ENCODE measurements around the gene CDK12.

CDK12 gene

GRCh38 chr17:39563476-39563875, 102.2 kb downstream of the CDK12 start:
- FAIRE-seq (no peak), DNase-seq (ENCODE audit: insufficient read length, low spot score) (peak; percentile 65)

GRCh38 chr17:39564211-39564848, 103.0 kb downstream of the CDK12 start:
- FAIRE-seq (no peak), DNase-seq (ENCODE audit: insufficient read length, low spot score) (no peak)
- TF ChIP-seq CTCF (IDR thresholded peaks at IDR 0.05; ENCODE audit: insufficient read depth, missing control alignments) = no peak

More at GRCh38 chr17:39563476-39563875, 102.2 kb downstream of the CDK12 start:
- peak; percentile 4 for TF ChIP-seq CTCF (IDR thresholded peaks at IDR 0.05; ENCODE audit: insufficient read depth, missing control alignments)

DNA sequence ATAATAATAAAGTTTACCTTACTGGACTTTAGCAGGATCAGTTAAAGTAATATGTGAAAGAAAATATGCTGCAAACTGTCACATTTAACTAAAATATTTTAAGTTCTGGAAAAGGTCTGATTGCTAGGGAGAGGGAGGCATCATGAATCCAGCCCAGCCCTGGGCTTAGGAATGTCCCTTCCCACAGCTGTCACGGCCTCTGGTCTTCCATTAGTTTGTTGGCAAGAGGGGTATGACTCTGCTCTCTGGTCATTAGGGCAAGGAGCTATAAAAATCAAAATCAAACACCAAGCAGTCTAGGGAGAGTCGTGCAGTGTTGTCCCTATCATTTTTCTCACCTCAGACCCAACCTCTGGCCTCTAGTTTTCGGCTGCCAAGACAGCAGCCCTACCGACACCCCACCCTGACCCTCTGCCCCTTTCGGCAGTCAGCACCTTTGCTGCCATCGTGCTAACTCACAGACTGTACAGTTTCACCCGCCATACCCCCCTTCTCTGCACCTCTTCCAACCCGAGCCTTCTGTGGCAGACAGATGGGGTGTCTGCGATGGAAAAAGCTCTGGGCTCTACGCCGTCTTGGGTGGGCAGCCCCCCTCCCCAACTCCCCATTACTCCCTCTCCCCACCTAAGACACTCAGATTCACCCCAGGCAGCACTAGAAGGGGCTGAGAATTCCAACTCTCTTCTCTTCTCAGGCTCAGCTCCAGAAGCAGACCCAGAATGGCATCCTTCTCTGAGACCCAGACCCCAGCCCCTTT, 105.0 kb downstream of the CDK12 start:
- TF ChIP-seq CTCF (IDR thresholded peaks at IDR 0.05; ENCODE audit: insufficient read depth, missing control alignments) = no peak
- no peak for DNase-seq (ENCODE audit: insufficient read length, low spot score)
- FAIRE-seq = no peak

DNA sequence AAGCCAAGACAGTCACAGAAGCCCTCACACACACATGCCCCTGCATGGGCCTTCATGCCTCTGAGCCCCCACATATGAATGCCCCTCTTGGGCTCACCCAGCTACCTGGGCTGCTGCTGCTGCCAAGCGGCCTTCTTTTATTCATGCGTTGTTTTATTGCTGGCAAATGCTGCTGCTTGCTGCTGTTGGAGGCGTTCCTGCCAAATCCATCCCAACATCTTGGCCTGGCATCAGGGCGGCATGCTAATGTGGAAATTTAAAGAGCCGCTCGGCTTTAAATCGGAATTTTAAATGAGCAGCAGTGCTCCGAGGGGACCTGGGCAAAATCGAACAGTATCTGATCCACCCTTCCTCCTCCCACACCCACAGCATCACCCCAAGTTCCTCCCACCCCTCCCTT, 107.4 kb downstream of the CDK12 start:
- FAIRE-seq (no peak), DNase-seq (ENCODE audit: insufficient read length, low spot score) (no peak)
- TF ChIP-seq CTCF (IDR thresholded peaks at IDR 0.05; ENCODE audit: insufficient read depth, missing control alignments) = no peak

DNA sequence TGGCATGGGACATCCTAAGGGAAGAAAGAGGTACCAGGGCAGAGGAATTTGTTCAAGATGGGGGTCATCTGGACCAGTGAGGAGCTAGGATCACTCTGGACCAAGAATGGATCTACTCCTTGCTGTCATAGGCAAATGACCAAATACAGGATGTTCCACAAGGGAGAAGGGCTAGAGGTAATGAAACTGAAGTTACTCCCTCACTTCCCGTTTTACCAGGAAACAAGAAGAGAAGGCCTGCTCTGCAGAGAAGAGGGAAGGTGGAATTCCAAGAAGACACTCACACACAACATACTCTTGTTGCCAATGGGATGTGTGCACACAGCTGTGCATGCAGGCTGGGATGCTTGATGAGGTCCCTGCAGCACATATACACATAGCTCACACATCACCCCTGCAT, 107.8 kb downstream of the CDK12 start:
- DNase-seq (ENCODE audit: insufficient read length, low spot score) = no peak
- TF ChIP-seq CTCF (IDR thresholded peaks at IDR 0.05; ENCODE audit: insufficient read depth, missing control alignments) = no peak
- no peak for FAIRE-seq

- no peak for TF ChIP-seq CTCF (IDR thresholded peaks at IDR 0.05; ENCODE audit: insufficient read depth, missing control alignments)
- DNase-seq (ENCODE audit: insufficient read length, low spot score) = no peak
- FAIRE-seq = no peak
These were observed 110.8 kb downstream of the CDK12 start for GRCh38 chr17:39572121-39572520.

All from D721Med (cell line).